HCT116 (cell line): ENCODE data around the gene TMEM109. TPM values are rescaled to one million over a fixed set of nuclear protein-coding genes. Genes with fewer than 3 reads are reported as not detected.

ENCODE experiments used
- ATAC-seq: fragments of 200-7000 bp; cut with Tn5 transposase; 2 replicates; pipeline ENCODE4 v1.9.1; 2020; ENCODE audit warnings: mild to moderate bottlenecking, moderate library complexity
- BruUV-seq: library from RNA; stranded (reverse); fragments of 400-500 nt; replicated peaks from 2 replicates; lab custom pipeline; 2021; lab: Mats Ljungman, UMichigan
- CTCF ChIA-PET: fragments of 300-600 bp; sonication (Branson Sonifier 250); formaldehyde crosslinking; loops from one replicate; lab custom pipeline; 2021; ENCODE audit warnings: antibody characterized with exemption; lab: Charles Lee
- POLR2A ChIA-PET: fragments of 300-600, 350-600 bp; sonication (Branson Sonifier 250); formaldehyde crosslinking; loops from one replicate; lab custom pipeline; 2021; ENCODE audit warnings: antibody characterized with exemption; lab: Charles Lee
- RAD21 ChIA-PET, 2 experiments: fragments of 300-600 bp; sonication (Branson Sonifier 250); formaldehyde crosslinking; loops; one replicate each; lab custom pipeline; 2023; ENCODE audit warnings: low total read pairs in 2 of 2; ENCODE audit not compliant: uncharacterized antibody in 2 of 2, unreplicated experiment in 2 of 2, low non-redundant PET in 1 of 2; lab: Charles Lee
- DNase-seq: peaks from one replicate; pipeline ENCODE4 v3.0.0-alpha.2; 2010; ENCODE audit warnings: low read depth, low spot score
- H2AFZ ChIP-seq: fragments of 200-600 bp; shearing (Covaris generic), sonication (generic); 2 replicates; pipeline ENCODE4 v1.6.1; 2017; ENCODE audit warnings: low read depth, mixed run types, mixed read lengths, antibody characterized with exemption, low read length; ENCODE audit not compliant: poor library complexity, severe bottlenecking
- H3K27ac ChIP-seq: 2 replicates; pipeline ENCODE4 v1.5.1; 2012; ENCODE audit warnings: low read depth, low read length
- H3K27me3 ChIP-seq: fragments of 200-600 bp; sonication (generic); 2 replicates; pipeline ENCODE4 v1.6.1; 2016; ENCODE audit warnings: mixed run types, low read length, mixed read lengths; ENCODE audit not compliant: insufficient read depth
- H3K36me3 ChIP-seq, 2 experiments: fragments of 200-500 bp in 1 of 2; fragments of 200-600 bp in 1 of 2; sonication (Bioruptor generic) in 1 of 2; sonication (generic) in 1 of 2; 2 replicates each; pipeline versions ENCODE4 v1.5.1 to v1.6.1; 2014 to 2016; ENCODE audit warnings: low read length in 2 of 2, inconsistent platforms in 1 of 2, mixed read lengths in 1 of 2, mixed run types in 1 of 2; ENCODE audit not compliant: insufficient read depth in 2 of 2, control insufficient read depth in 1 of 2
- H3K4me1 ChIP-seq, 2 experiments: fragments of 200-600 bp in 1 of 2; sonication (generic) in 1 of 2; 2 replicates each; pipeline versions ENCODE4 v1.5.1 to v1.6.1; 2012 to 2017; ENCODE audit warnings: low read length in 2 of 2, inconsistent platforms in 1 of 2, mild to moderate bottlenecking in 1 of 2, mixed read lengths in 1 of 2, mixed run types in 1 of 2, moderate library complexity in 1 of 2; ENCODE audit not compliant: insufficient read depth in 2 of 2, control insufficient read depth in 1 of 2
- H3K4me2 ChIP-seq: fragments of 200-600 bp; sonication (generic); 2 replicates; pipeline ENCODE4 v1.6.1; 2017; ENCODE audit warnings: mixed run types, low read length, mixed read lengths
- H3K4me3 ChIP-seq, 2 experiments: fragments of 200-600 bp in 1 of 2; sonication (generic) in 1 of 2; replicated peaks in 1 of 2; 2 replicates each; pipeline ENCODE4 v1.5.1; 2011 to 2016; ENCODE audit warnings: low read length in 2 of 2, control low read depth in 1 of 2, low read depth in 1 of 2, mild to moderate bottlenecking in 1 of 2, mixed read lengths in 1 of 2, mixed run types in 1 of 2
- H3K79me2 ChIP-seq: fragments of 200-600 bp; sonication (generic); 2 replicates; pipeline ENCODE4 v1.6.1; 2017; ENCODE audit warnings: mild to moderate bottlenecking, mixed run types, low read length, moderate library complexity, mixed read lengths; ENCODE audit not compliant: insufficient read depth
- H3K9ac ChIP-seq: fragments of 200-600 bp; sonication (generic); 2 replicates; pipeline ENCODE4 v1.6.1; 2016; ENCODE audit warnings: low read length, mixed read lengths
- H3K9me2 ChIP-seq: fragments of 200-600 bp; sonication (generic), shearing (Covaris generic); 2 replicates; pipeline ENCODE4 v1.6.1; 2017; ENCODE audit warnings: mixed run types, mild to moderate bottlenecking, moderate library complexity; ENCODE audit not compliant: insufficient read depth
- H3K9me3 ChIP-seq, 2 experiments: fragments of 200-500 bp in 1 of 2; fragments of 200-600 bp in 1 of 2; sonication (Bioruptor generic) in 1 of 2; sonication (generic) in 1 of 2; 2 replicates each; pipeline ENCODE4 v1.6.1; 2014 to 2017; ENCODE audit warnings: low read length in 2 of 2, mixed read lengths in 2 of 2, inconsistent platforms in 1 of 2, low read depth in 1 of 2, mild to moderate bottlenecking in 1 of 2, mixed run types in 1 of 2, moderate library complexity in 1 of 2; ENCODE audit not compliant: control insufficient read depth in 1 of 2, insufficient read depth in 1 of 2
- H4K20me1 ChIP-seq: fragments of 200-600 bp; sonication (generic), shearing (Covaris generic); 2 replicates; pipeline ENCODE4 v1.6.1; 2017; ENCODE audit warnings: mixed run types, mild to moderate bottlenecking, moderate library complexity; ENCODE audit not compliant: insufficient read depth
- ATF3 ChIP-seq: IDR thresholded peaks from 2 replicates; pipeline ENCODE4 v1.6.1; 2012
- CEBPB ChIP-seq: IDR thresholded peaks from 2 replicates; pipeline ENCODE4 v1.6.1; 2012; ENCODE audit warnings: low read depth
- CTCF ChIP-seq, 3 experiments: fragments of 200-600 bp in 1 of 3; sonication (generic) in 1 of 3; IDR thresholded peaks in 2 of 3; conservative IDR thresholded peaks in 1 of 3; 2 replicates each; pipeline ENCODE4 v1.5.1; 2012 to 2017; ENCODE audit warnings: low read depth in 2 of 3, low read length in 2 of 3, antibody characterized with exemption in 1 of 3, borderline replicate concordance in 1 of 3, control low read depth in 1 of 3, mild to moderate bottlenecking in 1 of 3, mixed read lengths in 1 of 3, mixed run types in 1 of 3, moderate library complexity in 1 of 3; ENCODE audit not compliant: insufficient read depth in 1 of 3
- EGR1 ChIP-seq: IDR thresholded peaks from 2 replicates; pipeline ENCODE4 v1.6.1; 2012; ENCODE audit warnings: low read depth
- ELF1 ChIP-seq: IDR thresholded peaks from 2 replicates; pipeline ENCODE4 v1.6.1; 2012; ENCODE audit warnings: low read depth, borderline replicate concordance
- EZH2 ChIP-seq: fragments of 200-600 bp; sonication (generic); IDR thresholded peaks from 2 replicates; pipeline ENCODE4 v1.6.1; 2017; ENCODE audit warnings: antibody characterized with exemption, mixed run types
- EZH2phosphoT487 ChIP-seq: fragments of 200-600 bp; IDR thresholded peaks from 2 replicates; pipeline ENCODE4 v1.6.1; 2018; ENCODE audit warnings: antibody characterized with exemption, borderline replicate concordance
- FOSL1 ChIP-seq: IDR thresholded peaks from 2 replicates; pipeline ENCODE4 v1.6.1; 2012; ENCODE audit warnings: low read depth
- JUND ChIP-seq: IDR thresholded peaks from 2 replicates; pipeline ENCODE4 v1.6.1; 2012
- MAX ChIP-seq: IDR thresholded peaks from 2 replicates; pipeline ENCODE4 v1.6.1; 2012
- REST ChIP-seq: IDR thresholded peaks from 2 replicates; pipeline ENCODE4 v1.6.1; 2012; ENCODE audit warnings: low read depth
- SIN3A ChIP-seq: IDR thresholded peaks from 2 replicates; pipeline ENCODE4 v1.6.1; 2012; ENCODE audit warnings: low read depth
- SP1 ChIP-seq: IDR thresholded peaks from 2 replicates; pipeline ENCODE4 v1.6.1; 2012; ENCODE audit warnings: low read depth
- TCF7L2 ChIP-seq: IDR thresholded peaks from 2 replicates; pipeline ENCODE4 v1.7.0; 2011; ENCODE audit warnings: borderline replicate concordance, inconsistent platforms; ENCODE audit not compliant: insufficient read depth, insufficient read length; ENCODE audit errors: extremely low read depth
- YY1 ChIP-seq: IDR thresholded peaks from 2 replicates; pipeline ENCODE4 v1.6.1; 2011; ENCODE audit warnings: low read length, low read depth, moderate library complexity, mild to moderate bottlenecking; ENCODE audit not compliant: insufficient replicate concordance; ENCODE audit errors: extremely low read depth
- ZBTB33 ChIP-seq: IDR thresholded peaks from 2 replicates; pipeline ENCODE4 v1.6.1; 2011; ENCODE audit warnings: mild to moderate bottlenecking, low read length, moderate library complexity; ENCODE audit not compliant: insufficient replicate concordance; ENCODE audit errors: extremely low read depth
- ZFX ChIP-seq: fragments of 450-650 bp; IDR thresholded peaks from 2 replicates; pipeline ENCODE4 v1.6.1; 2017
- ZNF274 ChIP-seq: fragments of 200-500 bp; sonication (Bioruptor generic); IDR thresholded peaks from 2 replicates; pipeline ENCODE4 v1.6.1; 2014; ENCODE audit warnings: mild to moderate bottlenecking, low read depth, low read length, inconsistent platforms
- intact Hi-C: fragments of 100-400 bp; cut with micrococcal nuclease; formaldehyde crosslinking; loops from 2 replicates; pipeline ENCODE4 v1.10.0; 2022
- total RNA-seq: library from RNA; stranded (reverse); gene quantifications from one replicate; pipeline ENCODE4 v1.2.1, GENCODE V29; 2021; ENCODE audit not compliant: unreplicated experiment

Gene TMEM109
- total RNA-seq, 1 experiment from 2014 or later: 44.4 TPM

GRCh38 chr11:60924110-60924905, 10.3 kb downstream of the TMEM109 start, which contains the start of gene TMEM132A:
TMEM132A (plus strand) TSS chr11:60924460; CDS start chr11:60924634, 174 bp downstream.
- DNase-seq: peak; percentile 37
- H2AFZ ChIP-seq: no peak within 1 kb of the TSS
- TF ChIP-seq EZH2phosphoT487 (no peak), ZNF274 (no peak), EZH2 (no peak), ELF1 (no peak), FOSL1 (peak; percentile 90), YY1 (peak; percentile 69), ZFX (peak; percentile 50; the same call in 1 of the 2 replicates), ATF3 (no peak), REST (no peak), MAX (peak; percentile 95), SIN3A (no peak), JUND (no peak), CEBPB (no peak), ZBTB33 (peak; percentile 49), TCF7L2 (peak; percentile 18), CTCF (IDR thresholded peaks at IDR 0.05 in 2 of 3, conservative IDR thresholded peaks at IDR 0.05 in 1 of 3; ENCODE audit: borderline replicate concordance in 1 of 3, insufficient read depth in 1 of 3, low read depth in 2 of 3, low read length in 2 of 3) (no peak), EGR1 (no peak), SP1 (peak; percentile 89)

More at GRCh38 chr11:60924110-60924905, 10.3 kb downstream of the TMEM109 start, which contains the start of gene TMEM132A:
- peaks cover 19 to 24% of the 10 kb centered on the region in 2 experiments; a peak in 3 of 4 replicates for H3K36me3 ChIP-seq
- RAD21 ChIA-PET: no interaction called here
- peak; percentile 92 for ATAC-seq
- no peaks in the 10 kb centered on the region for H3K9me3 ChIP-seq
- peaks cover 6% of the 10 kb centered on the region for H3K79me2 ChIP-seq
- peaks cover 18 to 29% of the 10 kb centered on the region in 2 experiments for H3K4me1 ChIP-seq
- POLR2A ChIA-PET: interaction anchor here (0.8 to 1.3 kb wide), 2 partner anchors 11 to 93 kb away, joined by 3 read pairs; partner anchors contain the start of gene TMEM109
- H3K4me3 ChIP-seq: peak within 1 kb of the TSS; percentile 74 to 75
- H3K27me3 ChIP-seq: no peaks in the 10 kb centered on the region
- intact Hi-C loops: no loop called here
- CTCF ChIA-PET: interaction anchor here (1.5 kb wide), 1 partner anchor 25 kb away, joined by 5 read pairs; no protein-coding TSS in a partner anchor
- BruUV-seq: no TSS peak
- peak within 1 kb of the TSS; percentile 77 for H3K9ac ChIP-seq
- no peaks in the 10 kb centered on the region for H3K9me2 ChIP-seq
- peak within 1 kb of the TSS; percentile 92 for H3K4me2 ChIP-seq
- H3K27ac ChIP-seq: peak within 1 kb of the TSS; percentile 71; the same call in 1 of the 2 replicates
- H4K20me1 ChIP-seq: no peaks in the 10 kb centered on the region; the same call in 1 of the 2 replicates
